HG03565 (cell line): ENCODE measurements around the gene NT5C2.
"Not testable (repeated sequence)": the region's sequence is repeated elsewhere in the genome, so short reads cannot be mapped to it uniquely, and the experiment has no call there.

Experiments used
- ATAC-seq: cut with Tn5 transposase; IDR thresholded peaks from one replicate; pipeline ENCODE4 v1.9.1; 2021; ENCODE audit warnings: mild to moderate bottlenecking, moderate library complexity; ENCODE audit not compliant: unreplicated experiment

NT5C2 gene

DNA sequence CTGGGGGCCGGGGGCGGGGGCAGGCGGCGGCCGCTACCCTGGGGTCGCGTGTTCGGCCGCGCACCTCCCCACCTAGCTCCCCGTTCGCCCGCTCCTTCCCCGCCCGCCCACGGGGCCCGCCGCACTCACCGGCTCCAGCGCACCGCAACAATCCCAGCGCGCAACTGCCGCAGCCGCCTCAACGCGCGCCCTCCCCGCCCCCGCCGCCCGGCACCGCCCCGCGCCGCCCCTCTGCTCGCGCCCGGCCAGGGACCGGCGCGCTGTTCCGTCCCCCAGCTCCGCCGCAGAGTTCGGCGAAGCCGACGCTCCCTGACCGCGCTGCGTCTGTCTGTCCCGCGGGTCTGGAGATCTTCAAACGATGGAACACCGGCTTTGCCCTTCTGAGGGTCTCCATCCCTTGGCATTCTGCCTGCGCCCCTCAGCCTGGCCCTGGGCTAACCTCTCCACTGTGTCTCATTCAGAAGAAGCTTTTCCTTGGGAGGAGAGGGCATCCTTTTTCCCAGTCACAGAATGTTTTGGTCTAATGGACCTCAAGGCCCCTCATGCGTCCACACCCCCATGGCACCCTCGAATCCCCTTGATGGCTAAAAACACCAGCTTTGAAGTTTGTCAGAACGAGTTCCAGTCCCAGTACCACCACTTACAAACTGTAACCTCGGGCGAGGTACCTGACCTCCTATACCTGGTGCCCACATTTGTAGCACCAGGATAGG lies at the start of gene NT5C2:
Gene NT5C2 (minus strand): TSS at position 166 of the 713 bp plus-strand sequence. CDS start 18,314 bp downstream, outside the sequence.
- ATAC-seq = peak; percentile 31

DNA sequence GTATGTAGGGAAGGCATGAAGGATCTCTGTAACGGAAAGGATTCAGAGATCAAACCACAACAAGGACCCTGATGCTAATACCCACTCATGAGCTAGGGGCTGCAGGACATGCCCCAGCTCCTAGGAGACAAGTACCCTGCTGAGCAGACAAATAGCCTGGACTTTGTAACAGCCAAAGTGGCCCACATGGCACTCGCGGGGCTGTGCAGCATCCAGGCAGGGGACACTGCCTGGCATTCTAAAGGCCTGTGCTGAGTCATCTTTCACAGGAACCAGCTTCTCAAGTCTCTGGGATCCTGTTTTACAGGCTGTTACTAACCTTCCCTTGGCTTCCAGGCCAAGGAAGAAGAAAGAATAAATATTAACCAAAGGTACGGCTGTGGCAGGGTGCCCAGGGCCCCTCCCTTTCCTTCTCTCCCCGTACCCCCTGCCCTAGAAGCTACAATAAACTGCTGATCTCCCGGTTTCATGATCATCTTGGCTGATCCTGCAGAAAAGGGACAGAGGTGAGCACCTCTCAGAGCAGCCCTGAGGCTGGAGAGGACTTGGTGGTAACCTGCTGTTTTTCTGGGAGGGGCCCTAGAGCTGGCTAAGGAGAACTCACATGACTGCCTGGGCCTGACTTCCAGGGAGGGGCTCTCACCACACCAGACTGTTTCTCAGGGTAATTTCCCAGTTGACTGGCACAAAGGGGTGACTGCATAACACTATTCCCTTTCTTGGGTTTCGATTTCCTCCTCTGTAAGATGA lies 48.4 kb upstream of the NT5C2 start:
- ATAC-seq = no peak

DNA sequence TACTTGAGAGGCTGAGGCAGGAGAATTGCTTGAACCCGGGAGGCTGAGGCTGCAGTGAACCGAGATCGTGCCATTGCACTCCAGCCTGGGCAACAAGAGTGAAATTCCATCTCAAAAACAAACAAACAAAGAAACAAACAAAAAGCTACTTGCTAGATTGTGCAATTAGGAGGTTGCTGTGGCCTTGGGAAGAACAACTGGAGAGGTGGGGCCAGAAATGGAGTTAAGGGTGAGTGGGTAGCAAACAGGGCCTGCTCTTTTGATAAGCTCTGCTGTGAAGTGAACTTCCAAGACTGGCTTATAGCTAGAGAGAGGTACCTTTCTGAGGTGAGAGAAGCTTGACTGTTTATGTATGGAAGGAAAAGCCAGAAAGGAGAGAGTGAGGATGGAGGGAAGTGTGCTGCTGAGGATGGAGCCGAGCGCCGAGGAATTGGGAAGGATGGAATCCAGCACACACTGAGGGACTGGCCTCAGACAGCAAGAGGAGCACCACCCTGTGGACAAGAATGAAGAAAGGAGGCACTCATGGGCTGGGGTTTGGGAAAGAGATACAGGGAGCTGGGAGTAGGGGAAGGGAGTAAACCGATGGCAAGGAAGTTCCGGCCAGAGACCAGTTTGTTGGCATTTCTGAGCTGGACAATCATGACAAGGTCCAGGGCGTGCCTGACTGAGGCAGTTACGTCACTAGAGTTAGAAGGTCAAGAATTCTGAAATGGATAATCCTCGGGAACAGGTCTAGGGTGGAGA lies 45.6 kb upstream of the NT5C2 start:
- no peak for ATAC-seq

DNA sequence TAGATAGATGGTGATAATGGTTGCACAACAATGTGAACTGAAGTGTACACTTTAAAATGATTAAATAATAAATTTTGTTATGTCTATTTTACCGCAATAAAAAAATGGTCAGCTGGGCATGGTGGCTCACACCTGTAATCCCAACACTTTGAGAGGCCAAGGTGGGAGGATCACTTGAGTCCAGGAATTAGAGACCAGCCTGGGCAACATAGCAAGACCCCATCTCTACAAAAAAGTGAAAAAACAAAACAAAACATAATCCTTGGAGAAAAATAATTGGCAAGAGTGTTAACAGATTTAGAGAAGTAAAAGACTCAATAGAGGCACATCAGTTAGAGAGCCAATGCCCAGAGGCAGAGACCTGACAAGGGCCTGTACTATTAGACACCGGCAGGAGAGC lies 42.7 kb upstream of the NT5C2 start:
- ATAC-seq = no peak

DNA sequence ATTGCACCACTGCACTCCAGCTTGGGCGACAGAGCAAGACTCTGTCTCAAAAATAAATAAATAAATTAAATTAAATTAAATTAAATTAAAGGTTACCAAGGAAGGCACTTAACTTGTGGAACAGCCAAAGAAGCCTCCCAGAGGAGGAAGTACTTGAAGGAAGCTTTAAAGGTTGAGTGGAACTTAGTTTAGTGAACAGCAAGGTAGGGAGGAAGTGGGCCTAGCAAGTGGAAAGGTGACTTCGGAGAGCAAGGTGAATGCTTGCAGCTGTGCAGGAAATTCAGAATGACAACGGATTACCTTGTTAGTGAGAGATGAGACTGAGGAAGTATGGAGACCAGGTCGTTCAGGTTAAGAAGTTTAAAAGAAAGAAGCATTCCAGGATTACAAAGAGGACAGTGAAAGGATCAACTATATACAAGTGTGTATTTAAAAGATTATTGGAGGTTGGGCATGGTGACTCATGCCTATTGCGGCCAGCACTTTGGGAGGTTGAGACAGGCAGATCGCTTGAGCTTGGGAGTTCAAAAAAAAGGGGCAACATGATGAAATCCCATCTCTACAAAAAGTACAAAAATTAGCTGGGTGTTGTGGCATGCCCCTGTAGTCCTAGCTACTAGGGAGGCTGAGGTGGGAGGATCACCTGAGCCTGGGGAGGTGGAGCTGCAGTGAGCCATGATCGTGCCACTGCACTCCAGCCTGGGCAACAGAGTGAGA lies 39.9 kb upstream of the NT5C2 start:
- no peak for ATAC-seq

DNA sequence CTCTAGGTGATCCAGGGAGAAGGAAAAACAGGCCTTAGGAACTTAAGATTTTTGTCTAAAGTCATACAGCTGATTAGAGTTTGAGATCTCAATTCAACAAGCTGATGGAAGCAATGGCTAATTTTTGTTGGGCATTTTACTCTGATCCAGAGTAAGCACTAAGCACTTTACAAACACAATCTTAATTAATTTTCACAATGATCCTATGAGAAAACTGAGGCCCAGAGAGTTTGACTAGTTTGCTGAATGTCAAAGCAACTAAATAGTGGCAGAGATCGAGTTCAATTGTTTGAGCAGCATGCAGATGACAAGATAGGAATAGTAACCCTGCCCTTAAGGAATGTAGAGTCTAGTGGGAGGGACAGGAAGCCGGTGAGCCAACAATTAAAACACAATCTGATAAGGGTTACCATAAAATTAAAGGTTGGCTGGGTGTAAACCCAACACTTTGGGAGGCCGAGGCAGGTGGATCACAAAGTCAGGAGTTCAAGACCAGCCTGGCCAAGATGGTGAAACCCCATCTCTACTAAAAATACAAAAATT lies 39.1 kb upstream of the NT5C2 start:
- ATAC-seq = no peak

DNA sequence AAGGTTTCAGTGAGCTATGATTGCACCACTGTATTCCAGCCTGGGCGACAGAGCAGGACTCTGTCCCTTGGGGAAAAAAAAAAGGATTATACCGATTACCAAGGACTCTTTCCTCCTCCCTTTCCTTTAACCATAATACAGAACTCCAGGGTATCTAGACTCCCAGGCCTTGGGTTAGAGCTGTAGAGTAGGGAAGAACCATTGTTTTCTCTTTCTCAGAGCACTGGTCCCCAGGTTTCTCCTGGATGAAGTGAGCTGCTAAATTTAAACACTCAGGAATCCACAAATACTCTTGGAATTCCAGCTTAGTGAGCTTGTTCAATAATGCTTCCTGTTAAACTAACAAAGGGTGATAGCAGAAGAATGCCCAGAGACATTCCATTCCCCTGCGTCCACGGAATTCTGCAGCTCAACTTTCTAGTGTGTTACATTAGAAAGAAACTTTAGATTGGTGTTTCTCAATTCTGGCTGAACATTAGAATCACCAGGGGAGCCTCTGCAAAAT lies 38.0 kb upstream of the NT5C2 start:
- ATAC-seq = no peak

DNA sequence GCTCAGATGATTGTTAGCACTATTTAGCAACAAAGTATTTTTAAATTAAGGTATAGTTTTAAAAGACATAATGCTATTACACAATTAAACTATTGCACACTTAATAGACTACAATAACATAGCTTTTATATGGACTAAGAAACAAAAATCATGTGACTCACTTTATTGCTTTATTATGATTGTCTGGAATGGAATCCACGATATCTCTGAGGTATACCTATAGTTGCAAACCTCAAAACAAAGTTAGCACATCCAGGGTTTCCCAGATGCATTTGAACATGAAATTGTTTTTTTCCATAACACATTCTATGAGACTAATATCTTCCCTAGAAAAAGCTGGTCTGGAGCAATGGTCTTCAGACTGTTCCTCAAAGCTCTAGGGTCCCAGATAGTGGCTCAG lies 34.3 kb upstream of the NT5C2 start:
- no peak for ATAC-seq

DNA sequence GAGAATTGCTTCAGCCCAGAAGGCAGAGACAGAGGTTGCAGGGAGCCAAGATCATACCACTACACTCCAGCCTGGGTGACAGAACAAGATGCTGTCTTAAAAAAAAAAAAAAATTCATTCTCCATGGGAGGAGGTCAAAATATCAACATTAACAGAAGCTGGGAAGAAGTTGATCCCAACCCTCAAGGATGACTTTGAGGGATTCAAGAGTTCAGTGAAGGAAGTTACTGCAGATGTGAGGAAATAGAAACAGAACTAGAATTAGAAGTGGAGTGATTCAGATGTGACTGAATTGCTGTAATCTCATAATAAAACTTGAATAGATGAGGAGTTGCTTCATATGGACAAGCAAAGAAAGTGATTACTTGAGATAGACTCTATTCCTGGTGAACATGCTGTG lies 32.9 kb upstream of the NT5C2 start:
- ATAC-seq = no peak

DNA sequence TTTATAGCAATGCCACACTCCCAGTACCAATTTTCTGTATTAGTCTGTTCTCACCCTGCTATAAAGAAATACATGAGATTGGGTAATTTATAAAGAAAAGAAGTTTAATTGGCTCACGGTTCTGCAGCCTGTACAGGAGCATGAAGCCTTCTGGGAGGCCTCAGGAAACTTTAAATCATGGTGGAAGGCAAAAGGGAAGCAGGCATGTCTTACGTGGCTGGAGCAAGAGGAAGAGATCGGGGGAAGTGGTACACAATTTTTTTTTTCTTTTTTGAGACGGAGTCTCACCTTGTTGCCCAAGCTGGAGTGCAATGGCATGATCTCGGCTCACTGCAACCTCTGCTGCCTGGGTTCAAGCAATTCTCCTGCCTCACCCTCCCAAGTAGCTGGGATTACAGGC lies 31.6 kb upstream of the NT5C2 start:
- not testable (repeated sequence) for ATAC-seq

DNA sequence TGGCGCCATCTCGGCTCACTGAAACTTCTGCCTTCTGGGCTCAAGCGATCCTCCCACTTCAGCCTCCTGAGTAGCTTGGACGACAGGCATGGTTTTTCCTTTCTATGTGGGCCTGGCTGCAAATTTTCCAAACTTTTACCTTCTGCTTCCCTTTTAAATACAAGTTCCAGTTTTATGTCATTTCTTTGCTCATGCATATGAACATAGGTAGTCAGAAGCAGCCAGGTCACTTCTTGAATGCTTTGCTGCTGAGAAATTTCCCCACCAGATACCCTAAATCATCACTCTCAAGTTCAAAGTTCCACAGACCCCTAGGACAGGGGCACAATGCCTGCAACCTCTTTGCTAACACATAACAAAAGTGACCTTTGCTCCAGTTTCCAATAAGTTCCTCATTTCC lies 31.1 kb upstream of the NT5C2 start:
- ATAC-seq = no peak

DNA sequence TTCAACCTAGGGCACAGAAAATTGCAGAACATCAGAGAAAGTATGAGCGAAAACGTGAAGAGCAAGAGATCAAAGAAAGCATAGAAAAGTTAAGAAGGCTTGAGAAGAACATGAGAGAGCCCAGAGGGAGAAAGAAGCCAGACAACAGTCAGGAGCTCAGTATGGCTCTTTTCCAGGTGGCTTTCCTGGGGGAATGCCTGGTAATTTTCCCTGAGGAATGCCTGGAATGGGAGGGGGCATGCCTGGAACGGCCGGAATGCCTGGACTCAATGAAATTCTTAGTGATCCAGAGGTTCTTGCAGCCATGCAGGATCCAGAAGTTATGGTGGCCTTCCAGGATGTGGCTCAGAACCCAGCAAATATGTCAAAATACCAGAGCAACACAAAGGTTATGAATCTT lies 23.3 kb upstream of the NT5C2 start:
- ATAC-seq = not testable (repeated sequence)

DNA sequence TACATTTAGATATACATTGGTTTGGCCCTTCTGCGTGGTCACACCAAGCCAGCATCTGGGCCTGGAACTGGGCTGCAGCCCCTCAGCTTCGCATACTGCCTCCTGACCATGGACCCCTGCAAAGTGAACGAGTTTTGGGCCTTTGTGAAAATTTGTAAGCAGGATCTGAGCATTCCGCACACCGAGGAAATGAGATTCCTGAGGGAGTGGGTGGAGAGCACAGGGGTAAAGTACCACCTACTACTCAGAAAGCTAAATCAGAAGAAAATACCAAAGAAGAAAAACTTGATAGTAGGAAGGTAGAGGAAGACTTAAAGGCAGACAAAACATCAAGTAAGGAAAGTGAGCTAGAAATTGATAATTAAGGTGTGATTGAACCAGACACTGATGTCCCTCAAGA lies 22.5 kb upstream of the NT5C2 start:
- no peak for ATAC-seq

DNA sequence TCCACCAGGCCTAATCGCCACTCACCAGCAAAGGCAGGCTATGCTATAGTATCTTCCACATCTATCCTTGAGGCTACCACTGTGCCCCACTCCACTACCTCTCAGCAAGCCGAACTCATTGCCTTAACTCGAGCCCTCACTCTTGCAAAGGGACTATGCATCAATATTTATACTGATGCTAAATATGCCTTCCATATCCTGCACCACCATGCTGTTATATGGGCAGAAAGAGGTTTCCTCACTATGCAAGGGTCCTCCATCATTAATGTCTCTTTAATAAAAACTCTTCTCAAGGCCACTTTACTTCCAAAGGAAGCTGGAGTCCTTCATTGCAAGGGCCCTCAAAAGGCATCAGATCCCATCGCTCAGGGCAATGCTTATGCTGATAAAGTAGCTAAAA lies 17.2 kb upstream of the NT5C2 start:
- ATAC-seq = not testable (repeated sequence)

DNA sequence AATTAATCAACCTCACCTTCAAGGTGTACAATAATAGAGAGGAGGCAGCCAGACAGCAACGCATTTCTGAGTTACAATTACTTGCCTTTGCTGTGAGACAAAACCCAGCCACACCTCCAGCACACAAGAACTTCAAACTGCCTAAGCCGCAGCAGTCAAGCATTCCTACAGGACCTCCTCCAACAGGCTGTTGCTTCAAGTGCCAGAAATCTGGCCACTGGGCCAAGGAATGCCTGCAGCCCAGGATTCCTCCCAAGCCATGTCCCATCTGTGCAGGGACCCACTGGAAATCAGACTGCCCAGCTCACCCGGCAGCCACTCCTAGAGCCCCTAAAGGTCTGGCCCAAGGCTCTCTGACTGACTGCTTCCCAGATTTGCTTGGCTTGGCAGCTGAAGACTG lies 14.6 kb upstream of the NT5C2 start:
- not testable (repeated sequence) for ATAC-seq

DNA sequence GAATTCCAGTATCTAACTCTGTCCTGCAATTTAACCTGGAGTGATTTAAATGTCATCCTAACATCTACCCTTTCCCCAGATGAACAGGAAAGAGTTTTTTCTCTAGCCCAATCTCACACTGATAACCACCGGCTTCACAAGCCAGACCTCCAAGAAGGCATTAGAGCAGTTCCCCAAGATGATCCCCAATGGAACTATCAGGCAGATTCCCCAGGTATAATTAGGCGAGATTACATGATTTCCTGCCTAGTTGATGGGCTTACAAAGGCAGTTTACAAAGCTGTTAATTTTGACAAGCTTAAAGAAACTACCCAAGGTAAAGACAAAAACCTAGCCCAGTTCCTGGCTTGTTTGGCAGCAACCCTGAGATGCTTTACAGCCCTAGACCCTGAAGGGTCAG lies 14.1 kb upstream of the NT5C2 start:
- no peak for ATAC-seq

DNA sequence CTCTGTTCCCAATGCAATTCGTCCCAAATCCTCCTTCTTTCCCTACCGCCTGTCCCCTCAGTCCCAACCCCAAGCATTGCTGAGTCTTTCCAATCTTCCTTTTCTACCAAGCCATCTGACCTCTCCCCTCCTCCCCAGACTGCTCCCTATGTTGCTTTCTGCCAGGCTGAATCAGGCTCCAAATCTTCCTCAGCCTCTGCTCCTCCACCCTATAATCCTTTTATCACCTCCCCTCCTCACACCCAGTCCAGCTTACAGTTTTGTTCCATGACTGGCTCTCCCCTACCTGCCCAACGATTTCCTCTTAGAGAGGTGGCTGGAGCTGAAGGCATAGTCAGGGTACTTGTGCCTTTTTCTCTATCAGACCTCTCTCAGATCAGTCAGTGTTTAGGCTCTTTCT lies 13.6 kb upstream of the NT5C2 start:
- not testable (repeated sequence) for ATAC-seq

DNA sequence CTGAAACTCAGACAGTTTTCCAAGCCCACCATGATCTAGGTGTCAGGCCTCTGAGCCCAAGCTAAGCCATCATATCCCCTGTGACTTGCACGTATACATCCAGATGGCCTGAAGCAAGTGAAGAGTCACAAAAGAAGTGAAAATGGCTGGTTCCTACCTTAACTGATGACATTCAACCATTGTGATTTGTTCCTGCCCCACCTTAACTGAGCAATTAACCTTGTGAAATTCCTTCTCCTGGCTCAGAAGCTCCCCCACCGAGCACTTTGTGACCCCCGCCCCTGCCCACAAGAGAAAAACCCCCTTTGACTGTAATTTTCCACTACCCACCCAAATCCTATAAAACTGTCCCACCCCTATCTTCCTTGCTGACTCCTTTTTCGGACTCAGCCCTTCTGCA lies 12.3 kb upstream of the NT5C2 start:
- ATAC-seq = not testable (repeated sequence)

DNA sequence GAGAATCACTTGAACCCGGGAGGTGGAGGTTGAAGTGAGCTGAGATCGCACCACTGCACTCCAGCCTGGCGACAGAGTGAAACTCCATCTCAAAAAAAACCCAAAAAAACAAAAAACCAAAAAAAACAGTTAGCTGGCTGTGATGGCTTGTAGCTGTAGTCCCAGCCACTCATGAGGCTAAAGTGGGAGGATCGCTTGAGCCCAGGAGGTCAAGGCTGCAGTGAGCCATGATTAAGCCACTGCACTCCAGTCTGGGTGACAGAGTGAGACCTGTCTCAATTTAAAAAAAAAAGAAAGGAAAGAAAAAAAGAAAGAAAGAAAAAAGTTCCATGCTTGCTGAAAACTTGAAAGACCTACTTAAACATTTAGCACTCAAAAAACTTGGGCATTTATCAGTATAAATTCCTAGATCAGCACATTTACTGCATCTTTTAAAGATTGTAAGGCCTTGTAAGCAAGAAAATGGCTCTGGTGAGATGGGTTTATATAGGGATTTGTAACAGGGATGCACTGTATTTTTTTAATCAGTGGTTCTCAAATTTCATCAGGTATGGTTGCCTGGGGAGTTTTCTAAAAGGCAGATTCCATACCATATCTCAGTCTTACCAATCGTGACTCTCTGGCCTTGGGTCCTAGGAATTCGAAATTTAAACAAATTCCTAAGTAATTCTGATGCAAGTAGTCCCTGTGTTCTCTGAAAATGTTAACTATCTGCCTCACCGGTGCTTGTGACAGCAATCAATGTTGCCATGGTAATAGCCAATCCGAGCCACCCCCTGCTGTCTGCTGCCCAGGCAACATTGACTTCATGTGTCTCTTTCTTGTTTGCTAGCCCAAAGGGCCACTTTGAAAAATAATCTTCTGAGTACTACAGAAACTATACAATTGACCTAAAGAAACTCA lies 11.5 kb upstream of the NT5C2 start:
- no peak for ATAC-seq

DNA sequence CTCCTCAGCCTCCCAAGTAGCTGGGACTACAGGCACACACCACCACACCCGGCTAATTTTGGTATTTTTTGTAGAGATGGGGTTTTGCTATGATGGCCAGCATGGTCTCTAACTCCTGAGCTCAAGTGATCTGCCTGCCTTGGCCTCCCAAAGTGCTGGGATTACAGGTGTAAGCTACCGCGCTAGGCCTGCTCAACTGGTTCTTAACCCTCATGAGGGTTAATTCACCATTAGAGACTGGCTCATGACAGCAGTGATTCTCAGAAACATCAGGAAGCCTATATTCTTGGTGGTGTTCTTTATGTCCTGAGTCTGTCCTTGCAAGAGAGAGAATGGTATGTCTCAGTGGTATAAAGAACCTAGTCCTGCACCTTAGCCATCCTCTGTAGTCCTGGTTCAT lies 10.4 kb upstream of the NT5C2 start:
- ATAC-seq = no peak
